NCI-H2227 (cell line): ENCODE data around the gene KCNH8.
"Not testable (repeated sequence)": the region's sequence is repeated elsewhere in the genome, so short reads cannot be mapped to it uniquely, and the experiment has no call there.

ENCODE experiments used
- DNase-seq: peaks from one replicate; lab custom pipeline; 2025; ENCODE audit not compliant: unreplicated experiment; lab: John Stamatoyannopoulos, UW

KCNH8 gene

DNA sequence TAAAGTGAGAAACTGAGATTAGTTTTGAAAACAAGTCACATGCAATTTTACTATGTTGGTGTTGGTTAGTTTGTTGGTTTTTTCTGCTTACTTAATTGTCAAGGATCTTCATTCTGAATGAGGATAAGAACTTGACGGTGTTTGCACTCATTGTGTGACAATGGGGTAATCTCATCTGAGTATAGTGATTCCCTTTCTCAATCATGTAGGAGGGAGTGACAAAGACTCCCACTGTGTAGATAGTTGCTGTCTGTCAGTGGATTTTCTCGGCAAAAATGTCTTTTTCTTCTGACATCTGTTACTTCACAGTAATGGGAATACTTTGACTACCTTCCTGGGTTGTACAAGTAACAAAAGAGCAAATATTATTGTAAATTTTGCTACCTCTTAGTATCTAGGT is 23.5 kb downstream of the KCNH8 start:
- no peak for DNase-seq

GRCh38 chr3:19173945-19174344 is 25.6 kb downstream of the KCNH8 start:
- DNase-seq, result peak; percentile 13

- DNase-seq, result no peak
These were observed 35.3 kb downstream of the KCNH8 start for GRCh38 chr3:19183584-19183983.

DNA sequence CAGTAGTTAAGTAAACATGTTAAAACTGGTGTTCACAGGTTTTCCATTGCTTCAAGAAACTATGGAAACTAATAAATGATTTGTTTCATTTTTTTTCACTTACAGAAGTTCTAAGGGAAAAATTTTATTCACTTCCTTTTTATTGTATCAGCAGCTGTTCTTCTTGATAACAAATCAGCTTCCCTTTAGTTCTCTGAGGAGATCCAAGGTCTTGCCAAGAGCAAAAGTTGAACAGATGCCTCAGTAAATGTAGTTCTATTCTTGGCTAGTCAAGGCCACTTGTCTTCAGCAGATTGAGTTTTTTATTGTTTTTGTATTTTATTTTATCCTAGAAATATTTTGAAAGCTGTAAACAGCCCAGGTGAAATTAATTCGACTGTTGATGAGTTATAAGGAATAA is 41.8 kb downstream of the KCNH8 start:
- DNase-seq, result no peak

DNA sequence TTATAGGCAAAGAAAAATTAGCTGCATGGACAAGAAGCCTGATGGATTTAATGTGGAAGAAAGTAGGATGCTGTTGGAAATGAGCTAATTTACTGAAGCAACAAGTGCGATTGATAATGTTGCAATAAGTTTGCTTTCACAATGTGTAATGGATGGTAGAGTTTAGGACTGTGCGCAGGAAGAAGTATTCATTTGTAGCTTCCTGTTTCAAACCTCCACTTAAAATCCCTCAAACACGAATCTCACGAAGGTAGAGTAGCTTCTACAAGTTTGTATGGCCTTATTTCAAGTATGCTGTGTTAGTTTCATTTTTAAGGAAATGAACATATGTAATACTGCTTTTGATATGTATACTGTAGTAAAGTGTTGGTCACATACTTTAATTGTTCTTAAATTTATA is 42.3 kb downstream of the KCNH8 start:
- DNase-seq, result no peak

- no peak for DNase-seq
These were observed 50.8 kb downstream of the KCNH8 start for GRCh38 chr3:19199131-19199530.

GRCh38 chr3:19202303-19202702 is 54.0 kb downstream of the KCNH8 start:
- no peak for DNase-seq

DNA sequence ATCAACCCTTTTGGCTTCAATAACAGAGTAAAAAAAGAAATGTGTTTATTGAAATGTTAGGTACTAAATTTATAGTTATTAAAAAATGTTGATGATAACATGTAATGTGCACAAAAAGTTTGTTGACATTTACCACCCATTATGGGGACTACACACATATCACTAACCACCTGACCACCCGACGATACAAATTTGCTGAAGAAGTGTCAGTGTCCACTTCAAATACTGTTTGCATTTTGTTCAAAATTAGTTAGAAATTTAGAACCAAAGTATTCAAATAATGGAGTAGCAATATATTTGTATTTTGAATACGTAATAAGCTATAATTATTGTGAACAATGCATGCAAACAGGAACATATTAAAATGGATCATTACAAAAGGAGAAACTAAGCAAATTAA is 54.4 kb downstream of the KCNH8 start:
- DNase-seq, result no peak

GRCh38 chr3:19206540-19206939 is 58.2 kb downstream of the KCNH8 start:
- DNase-seq, result no peak

GRCh38 chr3:19213603-19214220 is 65.4 kb downstream of the KCNH8 start:
- DNase-seq, result no peak

DNA sequence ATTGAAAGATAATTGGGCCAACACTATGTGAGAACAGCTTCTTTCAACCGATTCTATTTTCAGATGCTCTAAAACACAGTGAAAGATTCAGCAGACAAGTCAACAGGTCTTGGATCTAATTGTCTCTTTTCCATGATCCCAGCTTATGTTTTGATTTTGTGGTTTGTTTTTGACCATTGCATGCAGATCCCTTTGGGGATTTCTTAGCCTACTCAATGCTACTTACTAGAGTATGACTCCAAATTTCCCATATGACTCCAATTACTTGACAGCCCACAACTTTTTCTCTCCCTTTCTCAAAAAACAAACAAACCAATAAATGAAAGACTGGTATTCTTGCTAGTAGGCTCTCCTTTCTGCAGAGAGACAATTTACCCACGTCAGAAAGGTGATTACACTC is 67.1 kb downstream of the KCNH8 start:
- DNase-seq, result no peak

- no peak for DNase-seq
These were observed 68.5 kb downstream of the KCNH8 start for GRCh38 chr3:19216669-19217337.

GRCh38 chr3:19220311-19220710 is 72.0 kb downstream of the KCNH8 start:
- DNase-seq, result no peak

- no peak for DNase-seq
These were observed 72.8 kb downstream of the KCNH8 start for GRCh38 chr3:19221081-19221480.

DNA sequence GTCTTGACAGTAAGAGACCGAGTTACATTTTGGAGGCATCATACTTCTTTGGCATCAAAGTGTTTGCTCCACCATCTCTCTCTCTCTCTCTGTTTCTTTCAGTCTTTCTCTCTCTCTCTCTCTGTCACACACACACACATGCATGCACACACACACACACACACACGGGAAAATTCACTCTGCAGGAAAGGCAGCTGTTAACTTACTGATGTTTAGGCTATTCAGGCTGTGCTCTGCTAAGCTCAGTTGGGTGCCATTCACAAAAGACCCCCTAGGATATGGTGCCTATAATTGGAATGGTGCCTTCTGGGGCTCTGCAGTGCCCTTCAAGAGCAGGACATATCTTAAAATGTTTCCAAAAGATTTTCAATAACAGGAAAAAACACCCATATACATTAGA is 78.2 kb downstream of the KCNH8 start:
- DNase-seq, result no peak

DNA sequence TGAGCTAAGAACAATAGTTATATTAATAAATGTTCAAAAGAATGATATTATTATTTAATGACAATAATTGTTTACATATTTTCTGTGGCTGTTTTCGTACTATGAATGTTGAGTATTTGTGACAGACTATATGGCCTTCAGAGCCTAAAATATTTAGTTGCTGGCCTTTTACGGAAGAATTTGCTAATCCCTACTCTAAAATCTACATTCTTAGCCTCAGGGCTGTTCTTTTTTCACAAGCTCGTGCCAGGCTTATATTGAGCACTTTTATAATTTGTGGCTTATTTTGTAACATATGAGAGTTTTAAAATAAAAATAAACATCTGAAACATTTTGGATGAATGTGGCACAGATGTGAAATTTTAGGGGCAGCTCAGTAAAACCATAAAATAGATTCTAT is 79.9 kb downstream of the KCNH8 start:
- DNase-seq, result no peak

GRCh38 chr3:19229086-19229485 is 80.8 kb downstream of the KCNH8 start:
- no peak for DNase-seq

- not testable (repeated sequence) for DNase-seq
These were observed 81.6 kb downstream of the KCNH8 start for GRCh38 chr3:19229881-19230280.

DNA sequence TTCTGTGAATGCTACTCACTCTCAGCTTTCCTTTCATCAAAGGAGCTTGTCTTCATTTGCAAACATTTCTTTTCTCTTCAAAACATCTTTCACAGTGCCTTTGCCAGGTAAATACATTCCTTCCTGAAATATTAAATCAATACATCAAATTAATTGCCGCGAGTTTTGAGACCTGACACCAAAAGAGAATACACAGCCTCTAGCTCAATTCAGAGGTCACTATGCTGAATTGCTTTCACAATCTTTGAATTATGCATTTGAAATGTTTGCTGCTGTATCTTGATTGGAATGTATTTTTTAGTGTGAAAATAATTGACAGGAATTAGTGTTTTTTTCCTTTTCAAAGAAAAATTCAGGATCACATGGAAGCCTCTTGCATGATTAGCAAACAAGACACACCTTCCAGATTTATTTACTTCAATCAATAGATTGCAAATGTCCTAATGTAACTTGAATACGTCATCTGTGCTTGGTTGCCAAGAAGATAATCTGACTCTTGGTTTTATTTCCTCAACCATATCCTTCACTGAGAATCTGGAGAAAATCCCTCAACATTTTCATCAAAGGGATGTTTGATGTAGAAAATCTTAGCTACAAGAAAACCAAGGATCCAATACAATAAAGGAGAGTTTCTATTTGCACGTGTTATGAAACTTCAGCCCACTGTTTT is 83.6 kb downstream of the KCNH8 start:
- no peak for DNase-seq

DNA sequence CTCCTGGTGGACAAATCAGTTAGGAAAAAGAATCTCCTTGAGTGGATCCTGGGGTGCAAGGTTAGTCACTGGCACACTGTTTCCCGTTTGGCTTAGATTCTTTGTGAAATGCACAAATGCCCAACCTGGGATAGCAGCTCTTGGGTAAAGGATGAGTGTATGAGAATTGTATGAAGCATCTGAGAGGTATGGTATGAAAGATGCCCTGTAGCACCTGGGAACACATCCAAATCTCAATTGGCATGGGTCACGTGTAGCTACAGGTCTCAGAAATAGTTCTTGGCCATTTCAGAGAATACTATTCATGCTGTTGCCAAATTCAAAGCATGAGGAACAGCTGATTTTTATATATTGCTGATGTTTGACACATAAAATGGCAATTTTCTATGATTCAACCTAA is 84.3 kb downstream of the KCNH8 start:
- no peak for DNase-seq

GRCh38 chr3:19233882-19234784 is 85.8 kb downstream of the KCNH8 start:
- not testable (repeated sequence) for DNase-seq
